Brain microvascular endothelial cell (primary cell): ENCODE data around the gene MLH1.
A peak's percentile ranks its signal among the peaks of the same experiment; 100 is the strongest.

Experiments
- DNase-seq: peaks from one replicate; pipeline ENCODE4 v3.0.0-alpha.2; 2020
- H3K27ac ChIP-seq: fragments of 250-450 bp; sonication (Bioruptor Pico); 2 replicates; pipeline ENCODE4 v1.5.1; 2020; ENCODE audit warnings: mild to moderate bottlenecking, moderate library complexity
- H3K27me3 ChIP-seq: fragments of 250-450 bp; sonication (Bioruptor Pico); replicated peaks from 2 replicates; pipeline ENCODE4 v1.5.1; 2020; ENCODE audit warnings: mild to moderate bottlenecking
- H3K36me3 ChIP-seq: fragments of 250-450 bp; sonication (Bioruptor Pico); replicated peaks from 2 replicates; pipeline ENCODE4 v1.5.1; 2020; ENCODE audit warnings: mild to moderate bottlenecking
- H3K4me3 ChIP-seq: 2 replicates; pipeline ENCODE4 v1.5.1; 2011; ENCODE audit warnings: low read depth, mild to moderate bottlenecking, control low read depth, low read length, moderate library complexity
- in situ Hi-C: cut with HindIII; loops from 2 replicates; pipeline ENCODE4 v1.10.0; 2017; ENCODE audit warnings: low sequenced_read_pairs, low pct_ligation_motif_present
- TF ChIP-seq, protein P1 (sequence below): IDR thresholded peaks from 2 replicates; pipeline ENCODE4 v1.5.1; 2011; ENCODE audit warnings: low read depth, mild to moderate bottlenecking, moderate library complexity, low read length, control low read depth, inconsistent platforms; ENCODE audit errors: missing control alignments

Gene MLH1

GRCh38 chr3:36969540-36970432 is 23.5 kb upstream of the MLH1 start:
- H3K27ac ChIP-seq: peak overlapping the region; percentile 58
- no peak overlapping the region for H3K4me3 ChIP-seq
- no peaks in the 10 kb centered on the region for H3K36me3 ChIP-seq
- no peaks in the 10 kb centered on the region for H3K27me3 ChIP-seq
- in situ Hi-C loops: no loop called here
- TF ChIP-seq, protein P1, sequence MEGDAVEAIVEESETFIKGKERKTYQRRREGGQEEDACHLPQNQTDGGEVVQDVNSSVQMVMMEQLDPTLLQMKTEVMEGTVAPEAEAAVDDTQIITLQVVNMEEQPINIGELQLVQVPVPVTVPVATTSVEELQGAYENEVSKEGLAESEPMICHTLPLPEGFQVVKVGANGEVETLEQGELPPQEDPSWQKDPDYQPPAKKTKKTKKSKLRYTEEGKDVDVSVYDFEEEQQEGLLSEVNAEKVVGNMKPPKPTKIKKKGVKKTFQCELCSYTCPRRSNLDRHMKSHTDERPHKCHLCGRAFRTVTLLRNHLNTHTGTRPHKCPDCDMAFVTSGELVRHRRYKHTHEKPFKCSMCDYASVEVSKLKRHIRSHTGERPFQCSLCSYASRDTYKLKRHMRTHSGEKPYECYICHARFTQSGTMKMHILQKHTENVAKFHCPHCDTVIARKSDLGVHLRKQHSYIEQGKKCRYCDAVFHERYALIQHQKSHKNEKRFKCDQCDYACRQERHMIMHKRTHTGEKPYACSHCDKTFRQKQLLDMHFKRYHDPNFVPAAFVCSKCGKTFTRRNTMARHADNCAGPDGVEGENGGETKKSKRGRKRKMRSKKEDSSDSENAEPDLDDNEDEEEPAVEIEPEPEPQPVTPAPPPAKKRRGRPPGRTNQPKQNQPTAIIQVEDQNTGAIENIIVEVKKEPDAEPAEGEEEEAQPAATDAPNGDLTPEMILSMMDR: no peak
- DNase-seq: peak; percentile 90

DNA sequence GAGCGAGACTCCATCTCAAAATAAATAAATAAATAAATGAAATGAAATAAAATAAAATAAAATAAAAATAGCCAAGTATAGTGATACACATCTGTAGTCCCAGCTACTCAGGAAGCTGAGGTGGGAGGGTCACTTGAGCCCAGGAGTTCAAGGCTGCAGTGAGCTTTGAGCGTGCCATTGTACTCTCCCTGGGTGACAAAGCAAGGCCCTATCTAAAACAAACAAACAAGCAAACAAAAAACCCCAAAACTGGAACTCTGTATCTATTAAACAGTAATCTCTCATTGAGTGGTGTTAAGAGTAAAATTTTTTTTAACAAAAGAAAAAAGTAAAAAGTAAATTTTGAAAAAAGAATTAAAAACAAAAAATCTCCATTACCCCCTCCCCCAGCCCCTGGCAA is 21.2 kb upstream of the MLH1 start:
- DNase-seq: no peak
- H3K36me3 ChIP-seq: no peaks in the 10 kb centered on the region
- TF ChIP-seq, protein P1: no peak
- H3K27ac ChIP-seq: no peak overlapping the region
- in situ Hi-C loops: no loop called here
- H3K4me3 ChIP-seq: no peak overlapping the region
- no peaks in the 10 kb centered on the region for H3K27me3 ChIP-seq

- Histone ChIP-seq H3K36me3 (no peaks in the 10 kb centered on the region), H3K27me3 (no peaks in the 10 kb centered on the region), H3K27ac (no peak overlapping the region), H3K4me3 (no peak overlapping the region)
- in situ Hi-C loops: no loop called here
- no peak for DNase-seq
- TF ChIP-seq, protein P1: no peak
Observed at GRCh38 chr3:36973139-36973538, 20.2 kb upstream of the MLH1 start.

GRCh38 chr3:36981006-36981405 is 12.3 kb upstream of the MLH1 start:
- no peak for DNase-seq
- H3K27me3 ChIP-seq: no peaks in the 10 kb centered on the region
- in situ Hi-C loops: no loop called here
- peaks cover 19% of the 10 kb centered on the region for H3K36me3 ChIP-seq
- H3K4me3 ChIP-seq: no peak overlapping the region
- TF ChIP-seq, protein P1: no peak
- no peak overlapping the region for H3K27ac ChIP-seq

GRCh38 chr3:36988356-36988755 is 5.0 kb upstream of the MLH1 start:
- Histone ChIP-seq H3K27me3 (no peaks in the 10 kb centered on the region), H3K27ac (no peak overlapping the region), H3K36me3 (peaks cover 31% of the 10 kb centered on the region), H3K4me3 (no peak overlapping the region)
- in situ Hi-C loops: no loop called here
- TF ChIP-seq, protein P1: no peak
- DNase-seq: no peak

DNA sequence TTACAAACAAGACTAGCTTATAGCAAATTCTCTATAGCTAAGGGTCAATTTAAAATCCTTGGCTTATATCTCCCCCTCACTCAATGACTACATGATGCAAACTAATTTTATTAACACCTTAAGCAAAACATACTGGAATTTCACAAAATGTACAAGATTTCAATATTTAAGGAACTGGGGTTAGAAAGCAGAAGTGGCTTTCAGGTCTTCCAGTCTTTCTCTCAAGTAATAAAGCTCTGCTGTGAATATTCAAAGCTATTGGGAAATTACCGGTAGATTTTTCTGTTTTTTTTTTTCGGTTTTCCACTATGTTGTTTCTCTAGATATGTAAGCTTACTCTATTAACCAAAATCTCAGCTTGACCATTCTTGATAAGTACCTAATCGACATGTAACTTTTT is 4.3 kb upstream of the MLH1 start:
- DNase-seq: no peak
- H3K27ac ChIP-seq: no peak overlapping the region
- TF ChIP-seq, protein P1: no peak
- H3K27me3 ChIP-seq: no peaks in the 10 kb centered on the region
- in situ Hi-C loops: no loop called here
- peaks cover 28% of the 10 kb centered on the region for H3K36me3 ChIP-seq
- H3K4me3 ChIP-seq: no peak overlapping the region
